GM20431 (cell line): ENCODE measurements around the gene YJEFN3.

Experiments used
- in situ Hi-C: fragments of 300-500 bp; cut with MseI, MboI; formaldehyde crosslinking; loops from one replicate; pipeline ENCODE4 v1.15.0; 2020; ENCODE audit warnings: low sequenced_read_pairs; ENCODE audit not compliant: unreplicated experiment

Gene YJEFN3

DNA sequence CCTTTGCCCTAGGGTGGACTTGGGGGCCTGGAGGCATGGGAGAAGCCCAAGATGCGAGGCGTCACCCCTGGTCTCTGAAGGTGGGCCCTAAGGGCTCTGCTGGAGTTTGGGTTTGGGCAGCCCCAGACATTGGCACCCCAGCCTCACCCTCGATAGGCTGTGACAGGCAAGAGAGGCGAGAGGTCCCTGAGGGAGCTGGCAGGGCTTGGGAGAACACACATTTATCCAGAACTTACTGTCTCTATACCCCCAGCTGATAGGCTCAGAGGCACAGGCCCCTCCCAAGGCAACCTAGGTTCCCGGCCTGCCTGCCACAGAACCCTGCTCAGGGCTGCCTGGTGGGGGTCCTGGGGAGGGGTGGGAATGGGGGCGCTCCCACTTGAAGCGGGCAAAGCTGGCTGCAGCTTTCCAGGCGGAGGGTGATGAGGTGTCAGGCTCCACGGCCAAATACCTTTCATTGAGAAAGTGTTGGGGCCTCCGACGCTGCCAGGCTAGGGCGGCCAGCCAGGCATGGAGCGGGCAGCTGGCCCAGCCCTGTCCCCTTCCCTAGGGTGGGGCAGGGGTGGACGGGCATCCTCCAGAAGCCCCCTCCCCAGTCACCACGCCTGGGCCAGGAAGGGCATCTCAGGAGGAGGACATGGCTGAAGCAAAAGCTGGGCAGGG is 19.1 kb downstream of the YJEFN3 start:
- in situ Hi-C loops: loop anchor here (25.0 kb wide), 3 partner anchors 89 to 739 kb away; partner anchors contain the start of genes GMIP and LPAR2

DNA sequence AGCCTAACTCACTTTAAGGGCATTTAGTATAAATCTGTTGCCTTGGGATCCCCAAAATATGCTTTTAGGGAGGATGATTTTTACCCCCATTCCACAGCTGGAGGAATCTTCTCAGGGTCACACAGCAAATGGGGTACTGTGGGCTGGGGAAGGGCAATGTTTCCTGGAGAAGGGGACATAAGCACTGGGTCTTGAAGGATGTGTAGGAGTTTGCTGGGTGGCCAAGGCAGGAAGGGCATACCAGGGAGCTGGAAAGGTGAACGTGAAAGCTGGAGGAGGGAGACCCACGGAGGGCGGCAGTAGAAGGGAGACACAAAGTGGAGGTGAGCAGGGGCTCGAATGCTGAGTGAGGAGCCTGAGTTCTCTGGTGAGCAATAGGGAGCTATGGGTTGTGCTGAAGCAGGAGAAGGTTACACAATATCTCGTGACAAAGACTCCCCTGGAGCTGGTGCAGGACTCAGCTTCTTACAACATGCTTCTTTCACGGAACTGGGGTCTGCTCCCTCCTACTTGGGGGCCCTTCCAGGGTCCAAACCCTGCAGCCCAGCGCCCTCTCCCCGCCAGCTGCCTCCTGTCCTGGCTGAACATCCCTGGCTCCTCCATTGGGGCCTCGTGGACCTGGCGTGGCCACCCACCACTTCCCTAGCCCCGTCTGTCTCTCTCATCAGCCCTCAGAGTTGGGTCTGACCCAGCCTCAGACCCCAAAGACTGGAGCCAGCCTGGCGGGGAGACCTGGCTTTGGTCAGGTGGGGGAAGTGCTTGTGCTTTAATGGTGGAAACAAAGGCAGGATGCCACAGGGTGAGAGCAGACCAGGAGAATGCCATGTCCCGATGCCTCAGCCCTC is 20.4 kb downstream of the YJEFN3 start:
- in situ Hi-C loops: loop anchor here (25.0 kb wide), 3 partner anchors 88 to 738 kb away; partner anchors contain the start of genes GMIP and LPAR2

DNA sequence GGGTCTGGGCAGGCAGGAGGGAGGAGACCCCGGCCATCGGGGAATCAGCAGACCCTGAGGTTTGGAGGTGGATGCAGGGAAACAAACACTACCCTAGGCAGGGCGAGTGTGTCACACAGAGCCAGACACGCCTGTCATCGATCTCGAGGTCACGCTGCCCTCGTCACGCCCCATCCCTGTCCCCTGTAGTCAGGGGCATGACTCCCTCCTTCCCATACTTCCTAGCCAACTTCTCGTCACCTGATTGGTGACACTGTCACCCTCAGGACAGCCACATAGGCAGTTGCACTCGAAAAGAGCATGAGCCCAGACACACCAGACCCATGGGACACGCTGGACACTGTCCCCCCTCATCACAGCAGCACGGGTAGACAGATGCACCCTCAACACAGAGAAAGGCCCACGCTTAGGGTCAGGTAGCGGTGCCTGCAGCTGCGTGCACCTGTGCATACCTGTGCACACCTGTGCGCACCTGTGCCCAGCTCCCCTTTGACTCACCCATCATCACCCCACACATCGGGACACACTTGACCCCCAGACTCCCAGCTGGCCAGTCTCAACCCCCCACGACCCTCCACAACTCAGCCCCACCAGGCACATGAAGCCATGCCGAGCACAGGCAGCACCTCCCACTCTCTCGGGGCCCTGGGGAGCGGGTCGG is 21.2 kb downstream of the YJEFN3 start:
- in situ Hi-C loops: loop anchor here (25.0 kb wide), 3 partner anchors 87 to 737 kb away; partner anchors contain the start of genes GMIP and LPAR2

DNA sequence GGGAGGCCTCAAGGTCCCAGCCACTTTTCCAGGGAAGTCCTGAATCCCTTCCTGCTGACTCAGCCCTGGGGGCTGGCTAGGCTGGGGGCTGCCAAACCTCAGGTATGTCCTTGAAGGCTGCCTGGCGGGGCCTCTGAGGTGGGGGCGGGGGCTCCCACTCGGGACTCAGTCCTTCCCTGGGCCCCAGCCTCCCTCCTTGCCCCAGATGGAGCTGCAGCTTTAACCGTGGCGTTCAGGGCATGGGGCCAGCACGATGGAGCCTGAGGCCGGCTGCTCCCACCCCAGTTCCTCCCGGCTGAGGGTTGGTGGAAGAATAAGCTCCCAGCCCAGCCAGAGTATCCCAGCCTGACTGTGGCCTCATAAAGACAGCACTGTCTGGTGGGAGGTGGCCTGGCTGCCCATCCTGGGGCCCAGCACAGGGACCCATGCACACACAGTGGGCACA is 21.8 kb downstream of the YJEFN3 start:
- in situ Hi-C loops: no loop called here

DNA sequence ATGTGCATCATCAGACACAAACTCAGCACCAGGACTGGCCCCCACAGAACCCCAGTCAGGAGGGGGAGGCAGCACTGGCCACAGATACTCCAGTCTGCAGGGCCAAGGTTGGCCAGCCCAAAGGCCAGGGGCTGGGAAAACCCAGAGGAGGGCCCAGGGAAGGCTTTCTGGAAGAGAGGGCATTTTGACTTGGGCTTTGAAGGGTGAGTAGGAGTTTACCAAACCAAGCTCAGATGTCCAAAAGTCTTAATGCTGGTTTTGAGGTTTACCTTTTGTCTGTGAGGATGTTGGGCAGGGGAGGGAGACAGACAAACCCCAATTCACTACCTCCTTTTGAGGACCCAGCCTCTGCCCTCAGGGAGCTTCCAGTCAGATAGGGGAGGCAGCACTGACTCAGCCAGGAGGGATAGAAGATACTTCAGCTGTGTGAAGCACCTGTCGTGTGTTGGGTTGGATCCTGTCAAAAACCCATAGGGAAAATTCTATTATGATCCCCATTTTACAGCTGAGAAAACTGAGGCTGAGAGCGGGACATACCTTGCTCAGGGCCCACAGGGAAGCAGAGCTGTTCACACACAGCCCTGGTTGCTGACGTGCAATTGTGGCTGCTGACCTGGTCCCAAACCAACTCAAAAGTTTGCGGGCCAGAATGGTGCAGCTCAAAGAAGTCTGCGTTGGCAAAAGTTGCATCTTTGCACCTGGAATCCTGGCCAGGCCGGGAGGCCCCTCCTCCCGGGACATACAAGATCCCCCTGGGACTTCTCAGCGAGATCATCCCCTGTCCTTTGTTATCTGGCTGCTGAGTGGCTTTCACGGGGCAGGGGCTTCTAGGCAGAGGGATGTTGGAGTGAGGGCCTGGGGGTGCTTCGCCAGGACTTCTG is 22.5 kb downstream of the YJEFN3 start:
- in situ Hi-C loops: no loop called here

DNA sequence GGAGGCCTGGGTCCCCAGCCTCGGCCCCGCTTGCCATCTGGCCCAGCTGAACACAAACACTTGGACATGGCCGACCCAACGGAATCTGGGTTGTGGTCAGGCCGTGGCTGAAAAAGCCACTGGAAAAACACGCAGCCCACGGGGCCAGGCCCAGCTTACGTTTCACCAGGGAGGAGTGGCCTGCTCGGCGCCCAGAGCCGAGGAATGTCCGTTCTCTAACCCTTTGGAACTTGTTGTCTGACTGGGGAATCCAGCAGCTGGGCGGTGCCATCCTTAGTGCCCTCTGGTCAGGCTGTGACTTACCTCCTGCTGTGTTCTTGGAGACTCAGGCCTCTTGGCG is 23.1 kb downstream of the YJEFN3 start:
- in situ Hi-C loops: no loop called here

DNA sequence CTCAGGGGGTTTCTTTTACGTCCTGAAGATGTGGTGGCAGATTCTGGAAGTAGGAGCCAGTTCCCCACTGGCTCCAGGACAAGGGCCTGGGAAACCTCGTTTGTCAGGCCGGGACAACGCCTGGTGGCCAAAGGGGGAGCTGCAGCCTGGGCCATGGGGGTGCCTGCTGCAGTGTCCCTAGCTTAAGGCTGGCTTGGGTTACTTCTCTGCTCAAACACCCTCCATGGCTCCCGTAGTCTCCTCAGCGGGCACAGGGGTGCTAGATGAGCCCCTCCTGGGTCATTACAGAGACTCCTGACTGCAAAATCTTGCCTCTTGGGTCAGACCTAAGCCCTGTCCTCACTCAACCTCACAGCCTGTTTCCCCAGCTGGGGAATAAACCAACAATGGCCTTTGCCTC is 24.1 kb downstream of the YJEFN3 start:
- in situ Hi-C loops: no loop called here

DNA sequence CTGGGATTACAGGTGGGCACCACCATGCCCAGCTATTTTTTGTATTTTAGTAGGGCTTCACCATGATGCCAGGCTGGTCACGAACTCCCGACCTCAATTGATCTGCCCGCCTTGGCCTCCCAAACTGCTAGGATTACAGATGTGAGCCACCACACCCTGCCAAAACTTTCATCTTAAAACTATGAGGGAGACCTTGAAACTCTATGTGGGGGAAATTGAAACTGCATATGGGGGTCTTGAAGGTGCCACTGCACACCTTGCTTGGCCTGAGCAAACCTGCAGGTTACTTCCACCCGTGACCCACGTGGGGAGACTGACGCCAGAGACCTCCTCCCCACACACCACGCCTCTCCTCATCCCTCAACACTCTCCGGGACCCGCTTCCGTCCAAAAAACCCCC is 25.0 kb downstream of the YJEFN3 start:
- in situ Hi-C loops: no loop called here

DNA sequence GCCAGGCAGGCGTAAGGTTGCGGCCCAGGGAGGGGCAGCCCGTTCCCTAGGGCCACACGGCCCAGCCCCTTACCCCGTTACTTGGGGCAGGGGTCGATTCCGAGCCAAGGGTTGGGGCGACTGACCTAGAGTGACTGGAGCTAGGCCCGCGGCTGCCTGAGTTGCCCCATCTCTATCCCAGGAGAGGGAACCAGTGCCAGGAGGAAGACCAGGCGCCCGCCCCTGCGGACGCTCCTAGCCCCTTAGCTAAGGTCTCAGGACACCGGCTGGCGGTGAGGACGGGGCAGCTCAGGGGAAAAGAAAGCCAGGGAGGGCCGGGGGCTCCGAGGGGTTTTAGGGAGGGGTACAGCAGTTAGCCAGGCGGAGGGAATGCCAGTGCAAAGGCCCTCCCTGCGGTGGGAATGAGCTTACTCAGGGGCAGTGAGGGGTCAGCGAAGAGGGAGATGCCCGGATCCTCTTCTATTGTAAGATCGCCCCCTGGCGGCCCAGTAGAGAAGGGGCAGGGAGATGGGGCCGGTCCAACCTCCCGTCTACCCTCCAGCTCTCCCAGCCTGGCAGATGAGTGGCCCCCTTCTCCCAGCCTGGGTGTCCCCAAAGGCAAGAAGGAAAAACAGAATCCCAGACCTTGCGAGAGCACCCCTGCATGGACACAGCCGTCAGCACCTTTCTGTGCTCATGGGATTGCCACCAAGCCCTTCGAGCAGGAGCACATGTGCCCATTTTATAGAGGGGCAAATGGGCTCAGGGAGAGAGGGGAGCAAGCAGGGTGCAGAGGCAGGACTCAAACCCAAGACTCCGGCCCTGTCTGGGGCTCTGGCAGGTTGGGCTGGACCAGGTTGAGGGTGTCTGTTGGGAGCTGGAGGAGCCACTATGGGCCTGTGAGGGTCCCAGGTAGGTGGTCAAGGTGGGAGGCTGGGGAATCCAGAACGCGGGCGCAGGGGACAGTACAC is 25.6 kb downstream of the YJEFN3 start:
- in situ Hi-C loops: no loop called here

DNA sequence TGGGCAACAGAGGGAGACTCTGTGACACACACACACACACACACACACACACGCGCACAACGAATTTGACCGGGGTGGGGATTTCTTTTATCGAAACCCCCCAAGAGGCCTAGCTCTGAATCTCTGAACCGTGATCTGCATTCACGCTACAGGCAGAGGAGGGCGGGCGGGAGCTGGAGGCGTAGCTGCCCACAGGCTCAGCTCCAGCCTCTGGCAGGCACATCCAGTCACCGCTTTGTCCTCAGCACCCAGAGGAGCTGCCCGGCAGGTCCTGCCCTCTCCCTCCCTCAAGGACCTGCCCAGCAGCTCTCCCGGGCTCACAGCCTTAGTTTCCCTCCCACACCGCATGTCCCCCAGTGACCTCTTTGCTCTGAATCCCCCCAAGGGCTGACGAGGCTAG is 29.3 kb downstream of the YJEFN3 start:
- in situ Hi-C loops: no loop called here

DNA sequence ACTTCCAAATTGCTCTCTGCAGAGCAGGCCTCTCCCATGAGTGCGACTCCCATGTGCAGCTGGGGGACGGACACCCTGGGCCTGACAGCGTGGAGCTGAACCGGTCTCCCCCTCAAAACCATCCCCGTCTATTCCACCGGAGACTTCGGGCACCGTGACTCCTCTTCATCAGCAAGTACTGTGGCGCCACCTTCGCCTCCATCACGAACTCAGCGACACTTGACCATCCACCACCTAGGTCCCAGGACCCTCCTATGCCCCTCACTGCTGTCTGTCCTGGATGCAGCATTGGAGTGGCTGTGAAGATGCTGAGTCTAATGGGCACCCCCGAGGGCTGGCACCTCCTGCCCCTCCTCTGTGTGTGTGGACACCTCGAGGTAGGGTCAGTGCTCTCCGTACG is 29.9 kb downstream of the YJEFN3 start:
- in situ Hi-C loops: no loop called here

DNA sequence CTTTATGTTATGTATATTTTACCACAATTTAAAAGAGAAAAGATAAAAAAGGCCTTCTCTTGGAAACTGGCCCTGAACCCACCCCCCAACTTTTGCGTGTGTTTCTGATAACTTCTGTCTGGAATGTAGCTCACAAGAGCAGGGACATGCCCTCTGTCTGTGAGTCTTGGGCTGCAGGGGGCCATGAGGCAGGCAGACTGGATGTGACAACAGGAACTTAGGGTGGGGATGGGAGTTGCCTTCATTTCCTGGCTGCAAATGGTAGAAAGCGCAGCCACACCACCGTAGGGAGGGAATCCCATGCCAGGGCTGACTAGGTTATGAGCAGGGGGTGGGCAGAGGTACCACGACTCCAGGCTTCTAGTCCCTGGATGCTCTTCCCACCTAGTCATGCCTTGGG is 31.2 kb downstream of the YJEFN3 start:
- in situ Hi-C loops: no loop called here

DNA sequence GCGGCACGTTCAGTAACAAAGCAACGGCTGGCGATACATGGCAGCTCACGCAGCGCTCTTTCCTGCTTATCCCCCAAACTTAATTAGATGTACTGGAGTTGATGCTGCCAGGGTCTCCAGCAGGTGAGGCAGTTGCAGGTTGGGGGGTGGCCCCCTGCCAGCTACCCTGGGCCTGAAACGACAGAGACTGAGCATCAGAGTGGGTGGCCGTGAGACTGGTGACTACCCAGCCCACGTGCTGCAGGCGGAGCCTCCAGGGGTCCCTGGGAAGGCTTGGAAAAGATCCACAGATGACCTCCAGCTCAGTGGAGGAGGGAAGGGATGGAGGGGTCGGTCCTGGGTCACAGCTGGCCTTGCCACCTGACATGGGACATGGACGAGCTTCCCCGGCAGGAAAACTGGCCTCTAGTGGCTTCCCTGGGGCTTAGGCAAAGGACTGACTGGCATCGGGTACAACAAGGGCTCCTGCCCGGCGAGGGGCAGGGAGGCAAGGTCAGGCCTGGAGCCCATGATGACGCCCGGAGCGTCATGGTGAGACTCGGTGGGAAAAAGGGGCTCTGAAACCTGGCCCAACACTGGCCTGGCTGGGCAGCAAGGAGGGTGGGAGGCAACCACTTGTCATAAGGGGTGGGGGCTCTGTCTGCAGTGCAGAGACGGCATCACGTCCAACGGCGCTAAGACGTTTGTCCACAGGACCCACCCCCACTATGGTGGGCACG is 33.4 kb downstream of the YJEFN3 start:
- in situ Hi-C loops: no loop called here

DNA sequence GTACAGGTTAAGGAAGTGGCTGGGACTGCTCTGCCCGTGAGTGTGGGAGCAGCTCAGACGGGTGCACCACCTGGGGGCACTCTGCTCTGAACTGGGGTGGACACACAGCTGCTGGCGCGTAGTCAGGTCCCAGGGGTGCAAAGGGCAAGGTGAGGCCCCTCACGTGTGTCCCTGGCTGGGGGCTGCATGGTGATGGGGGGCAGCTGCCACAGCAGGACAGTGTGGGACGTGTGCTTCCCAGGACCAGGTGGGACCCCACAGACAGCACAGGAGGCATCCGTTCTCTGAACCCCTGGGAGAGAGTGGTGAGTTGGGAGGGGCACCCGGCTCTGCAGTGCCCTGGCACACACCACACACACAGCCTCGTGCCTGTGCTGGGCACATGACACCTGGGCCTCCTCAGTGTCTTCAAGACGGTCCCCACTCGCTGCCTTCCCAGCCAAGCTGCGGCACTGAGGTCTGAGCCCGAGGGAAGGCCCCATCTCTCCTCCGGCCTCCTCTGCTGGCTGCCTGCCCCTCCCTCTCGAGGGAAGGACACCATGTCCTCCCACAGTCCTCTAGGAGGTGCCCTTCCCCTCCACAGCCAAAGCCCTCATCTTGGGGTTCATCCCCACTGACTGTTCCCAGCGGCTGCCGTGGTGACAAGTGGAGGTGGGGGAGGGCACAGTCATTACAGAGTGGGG is 34.1 kb downstream of the YJEFN3 start:
- in situ Hi-C loops: no loop called here

DNA sequence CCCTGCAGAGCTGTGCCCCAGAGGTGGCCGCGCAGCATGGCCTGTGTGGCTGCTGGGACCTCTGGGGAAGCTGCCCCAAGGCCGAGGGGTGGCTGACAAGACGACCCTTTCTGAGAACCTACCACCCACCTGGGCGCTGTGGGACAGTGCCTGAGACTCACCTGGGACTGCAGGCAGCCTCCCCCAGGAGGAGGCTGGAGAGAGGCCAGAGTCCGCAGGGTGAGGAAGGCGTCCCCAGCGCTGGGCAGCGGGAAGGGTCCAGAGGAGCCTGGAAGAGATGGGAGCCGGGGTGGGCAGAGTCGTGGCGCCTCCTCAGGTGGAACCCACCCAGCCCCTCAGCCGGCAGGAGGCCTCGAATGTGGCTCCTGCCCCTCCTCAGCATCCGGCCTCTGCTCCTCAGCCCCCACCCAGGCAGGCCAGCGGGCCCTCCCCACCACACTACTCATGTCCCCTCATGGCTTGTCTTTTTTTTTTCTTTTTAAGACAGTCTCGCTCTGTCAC is 34.7 kb downstream of the YJEFN3 start:
- in situ Hi-C loops: no loop called here

DNA sequence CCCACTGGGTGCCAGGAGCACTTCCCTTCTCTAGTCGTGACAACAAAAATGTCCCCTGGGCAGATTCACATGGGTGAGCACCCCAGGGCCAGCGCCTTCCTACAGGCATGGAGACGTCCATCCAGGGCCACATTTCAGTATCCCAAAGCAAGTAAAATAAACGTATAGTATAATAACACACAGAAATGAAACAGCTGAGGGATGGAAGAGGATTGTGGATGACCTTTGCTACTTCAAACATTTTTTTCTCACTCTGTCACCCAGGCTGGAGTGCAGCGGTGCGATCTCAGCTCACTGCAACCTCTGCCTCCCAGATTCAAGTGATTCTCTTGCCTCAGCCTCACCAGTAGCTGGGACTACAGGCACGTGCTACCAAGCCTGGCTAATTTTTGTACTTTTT is 37.6 kb downstream of the YJEFN3 start:
- in situ Hi-C loops: no loop called here

DNA sequence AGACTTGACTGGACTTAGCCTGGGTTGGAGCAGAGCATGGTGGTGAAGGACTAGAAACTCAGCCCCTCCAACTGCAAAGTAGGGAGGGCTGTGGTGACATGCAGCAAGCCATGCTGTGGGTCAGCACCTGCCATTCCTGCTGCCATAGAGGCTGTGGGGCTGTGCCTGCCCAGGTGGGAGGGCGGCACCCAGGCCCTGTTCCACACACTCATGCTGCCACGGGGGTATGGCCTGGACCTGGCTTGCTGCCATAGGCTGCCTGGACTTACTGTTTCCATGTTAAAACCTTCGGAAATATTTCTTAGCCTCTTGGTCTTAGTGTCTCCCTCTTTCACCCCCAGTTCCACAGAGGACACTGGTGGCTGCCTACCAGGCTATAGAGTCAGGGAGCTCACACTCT is 38.7 kb downstream of the YJEFN3 start:
- in situ Hi-C loops: no loop called here
